HG03280 (cell line): ENCODE measurements around the gene IL1RAP.

Experiments
- ATAC-seq: cut with Tn5 transposase; IDR thresholded peaks from one replicate; pipeline ENCODE4 v1.9.1; 2021; ENCODE audit warnings: mild to moderate bottlenecking, moderate library complexity; ENCODE audit not compliant: unreplicated experiment

The IL1RAP gene

DNA sequence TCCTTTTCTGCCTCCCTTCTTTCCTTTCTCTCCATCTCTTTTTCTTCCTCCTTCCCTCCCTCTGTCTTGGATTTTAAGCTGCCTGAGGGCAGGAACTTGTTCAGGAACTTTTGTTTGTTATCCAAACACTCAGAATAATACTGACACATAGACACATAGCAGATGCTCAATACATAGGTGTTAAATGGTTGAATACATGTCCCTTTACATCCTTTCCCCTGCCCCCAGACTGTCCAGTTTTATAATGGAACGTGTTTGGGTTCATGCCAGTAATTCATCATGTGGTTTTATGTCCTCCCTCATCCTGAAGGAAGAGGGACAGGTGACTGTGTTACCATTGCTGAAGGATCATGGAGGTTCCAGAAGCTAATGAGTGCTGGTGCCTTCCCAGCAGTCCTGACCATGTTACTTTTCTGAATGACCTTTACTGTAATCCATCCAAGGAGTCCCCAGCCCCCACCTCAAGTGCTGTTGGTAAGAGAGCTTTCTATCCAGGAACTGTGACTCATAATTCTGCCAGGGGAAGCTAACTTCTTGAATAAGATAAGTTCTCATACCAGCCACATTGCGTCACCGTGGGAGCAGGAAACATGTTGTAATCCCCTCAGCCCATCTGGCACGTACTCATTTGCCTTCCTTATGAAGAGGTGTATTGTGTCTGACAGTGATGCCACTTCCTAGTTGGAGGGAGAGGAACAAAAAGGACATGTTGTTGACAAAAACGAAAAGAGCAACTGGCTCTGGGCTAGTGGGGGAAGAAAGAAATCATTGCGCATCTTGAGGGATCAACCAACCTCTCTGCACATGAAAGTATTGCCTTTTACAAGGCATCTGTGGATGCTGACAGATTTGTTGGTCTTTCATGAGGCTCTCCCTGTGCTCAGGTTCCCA is 52.4 kb downstream of the IL1RAP start:
- ATAC-seq, result no peak

GRCh38 chr3:190568036-190568435 is 54.2 kb downstream of the IL1RAP start:
- no peak for ATAC-seq

DNA sequence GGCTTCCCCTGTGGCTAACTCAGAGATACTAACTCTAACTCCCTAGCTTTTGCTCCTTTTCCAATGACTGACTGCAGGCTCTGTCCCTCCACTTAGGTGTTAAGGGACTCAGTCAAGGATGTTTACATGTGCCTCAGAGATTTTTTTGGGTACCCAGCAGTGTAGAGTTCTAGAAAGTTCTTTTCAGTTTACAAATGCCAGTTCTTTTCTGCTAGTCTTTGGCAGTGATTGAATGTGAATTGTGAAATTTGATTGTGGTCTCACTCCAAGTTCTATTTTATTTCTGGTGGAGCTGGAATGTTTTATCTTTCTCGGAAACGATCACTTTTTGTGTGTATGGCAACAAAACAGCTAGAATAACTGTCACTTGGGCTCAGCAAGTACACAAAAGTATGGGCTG is 60.6 kb downstream of the IL1RAP start:
- ATAC-seq, result no peak

DNA sequence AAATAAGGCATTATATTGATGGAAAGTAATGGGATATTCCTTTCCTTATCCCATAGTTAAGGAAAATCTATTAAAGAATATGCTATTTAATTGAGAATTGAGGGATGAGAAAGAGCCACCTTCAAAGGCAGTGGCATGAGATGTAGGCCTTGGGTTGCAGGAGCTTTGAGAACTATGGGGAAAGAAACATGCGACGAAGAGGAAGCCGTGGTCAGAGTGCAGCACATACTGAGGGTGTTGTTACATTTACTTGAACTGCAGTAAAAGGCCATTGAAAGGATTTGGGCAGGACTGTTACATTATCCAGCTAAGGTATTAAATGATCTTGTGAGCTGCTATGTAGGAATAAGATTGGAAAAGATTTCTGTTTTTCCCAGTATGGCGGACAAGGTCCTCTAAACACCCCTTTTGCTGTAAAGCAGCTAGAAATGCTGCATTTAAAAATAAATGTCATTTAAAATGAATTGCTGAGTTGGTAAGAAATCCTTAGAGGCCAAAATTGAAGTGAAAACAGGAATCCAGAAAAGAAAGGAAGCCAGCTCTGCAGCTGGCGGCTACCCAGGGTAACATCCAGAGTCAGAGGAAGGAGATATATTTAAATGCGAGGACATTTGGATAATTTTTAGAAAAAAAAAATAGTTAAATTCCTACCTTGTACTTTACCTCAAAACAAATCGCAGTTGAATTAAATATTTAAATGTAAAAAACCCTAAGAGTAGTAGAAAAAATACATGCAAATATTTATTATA is 61.7 kb downstream of the IL1RAP start:
- ATAC-seq, result no peak

DNA sequence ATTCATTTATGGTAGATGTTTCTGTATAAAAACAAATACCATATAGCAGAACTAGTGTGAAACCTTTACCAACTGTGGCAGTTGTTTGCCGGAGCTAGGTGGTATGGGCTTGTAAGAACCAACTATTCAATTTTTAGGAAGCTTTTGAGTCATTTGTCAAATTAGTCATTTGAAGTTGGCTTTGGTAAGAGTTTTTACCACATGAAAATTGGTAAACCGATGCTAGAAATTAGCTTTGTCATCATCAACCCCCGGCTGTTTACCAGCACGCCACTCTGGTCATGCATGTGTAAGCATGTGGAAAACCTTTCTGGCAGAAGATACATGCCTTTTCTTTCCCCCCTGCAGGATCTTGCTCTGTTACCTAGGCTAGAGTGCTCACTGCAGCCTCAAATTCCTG is 63.3 kb downstream of the IL1RAP start:
- no peak for ATAC-seq

DNA sequence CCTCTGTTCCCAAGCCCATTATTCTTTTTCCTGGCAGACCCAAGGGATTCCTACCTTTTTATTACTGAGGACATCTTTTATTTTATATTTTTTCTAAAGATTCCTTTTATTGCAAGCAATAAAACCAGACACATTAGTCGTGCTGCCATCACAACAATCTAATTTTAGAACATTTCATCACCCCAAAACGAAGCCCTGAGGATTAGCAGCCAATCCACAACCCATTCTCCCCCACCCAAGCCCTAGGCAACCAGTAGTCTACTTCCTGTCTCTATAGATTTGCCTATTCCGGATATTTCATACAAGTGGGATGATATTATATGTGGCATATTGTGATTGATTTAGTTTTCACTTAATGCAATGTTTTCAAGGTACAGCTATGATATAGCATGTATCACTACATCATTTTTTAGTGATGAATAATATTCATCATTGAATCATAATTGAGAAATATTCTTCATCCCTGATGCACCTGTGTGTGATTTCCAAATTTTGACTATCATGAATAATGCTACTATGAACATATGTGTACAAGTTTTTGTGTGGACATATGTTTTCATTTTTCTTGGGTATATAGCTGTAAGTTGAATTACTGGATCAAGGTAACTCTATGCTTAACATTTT is 65.7 kb downstream of the IL1RAP start:
- no peak for ATAC-seq

GRCh38 chr3:190580417-190580816 is 66.5 kb downstream of the IL1RAP start:
- ATAC-seq, result no peak

GRCh38 chr3:190581041-190581541 is 67.2 kb downstream of the IL1RAP start:
- no peak for ATAC-seq

GRCh38 chr3:190582667-190583066 is 68.8 kb downstream of the IL1RAP start:
- no peak for ATAC-seq

DNA sequence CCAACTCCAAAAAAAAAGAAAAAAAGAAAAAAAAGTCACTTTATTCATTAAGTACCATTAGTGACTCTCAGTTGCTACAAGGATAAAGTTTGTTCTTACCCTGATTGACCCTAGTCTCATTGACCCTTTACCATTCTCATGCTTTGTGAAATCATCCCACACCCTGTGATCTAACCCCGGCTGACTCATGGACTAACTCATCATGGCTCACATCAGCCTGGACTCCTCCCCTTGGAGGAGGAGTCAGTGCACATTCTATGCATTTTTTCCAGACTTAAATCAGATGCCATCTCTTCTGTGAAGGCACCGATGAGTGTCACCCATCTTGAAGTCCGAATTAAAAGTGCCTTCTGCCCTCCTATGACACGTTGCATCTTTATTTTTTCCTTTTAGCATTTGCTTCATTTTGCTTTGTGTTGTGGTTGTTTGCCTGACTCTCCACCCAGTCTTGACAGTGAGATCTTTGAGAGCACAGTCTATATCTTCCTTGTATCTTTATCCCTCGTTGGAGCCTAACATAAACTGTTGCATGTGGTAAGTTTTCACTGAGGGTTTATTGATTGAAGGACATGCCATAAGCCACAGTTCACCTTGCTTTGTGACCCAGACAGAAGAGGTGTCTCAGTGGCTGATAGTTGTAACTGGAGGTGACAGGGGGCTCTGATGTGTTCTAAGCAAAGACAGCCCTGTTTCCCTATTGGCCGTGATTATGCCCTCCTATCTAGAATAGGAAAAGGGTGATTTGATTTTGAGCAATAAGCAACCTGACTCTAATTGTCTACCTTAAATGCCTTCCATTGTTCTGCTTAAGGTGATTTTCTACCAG is 72.1 kb downstream of the IL1RAP start:
- peak; percentile 9 for ATAC-seq

GRCh38 chr3:190586631-190587011 is 72.7 kb downstream of the IL1RAP start:
- ATAC-seq, result peak; percentile 73

DNA sequence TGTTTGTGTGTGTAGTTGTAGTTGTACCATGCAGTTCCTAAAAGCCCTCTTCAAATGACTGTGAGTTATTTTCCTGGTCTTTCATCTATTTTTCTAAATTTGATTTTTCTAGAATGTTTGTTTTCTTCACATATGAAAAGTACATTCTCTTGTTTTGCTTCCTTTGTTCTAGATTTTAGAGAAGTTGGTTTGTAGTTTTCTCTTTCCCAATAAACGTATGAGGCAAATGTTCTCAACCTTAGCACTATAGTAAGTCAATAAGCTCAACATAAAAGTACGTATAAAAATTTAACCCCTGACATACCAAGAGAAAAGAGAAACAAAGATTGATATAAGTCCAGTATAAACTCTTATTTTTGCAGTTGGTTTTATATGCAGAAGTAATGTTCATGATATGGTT is 74.7 kb downstream of the IL1RAP start:
- ATAC-seq, result no peak

GRCh38 chr3:190589326-190589725 is 75.4 kb downstream of the IL1RAP start:
- no peak for ATAC-seq

DNA sequence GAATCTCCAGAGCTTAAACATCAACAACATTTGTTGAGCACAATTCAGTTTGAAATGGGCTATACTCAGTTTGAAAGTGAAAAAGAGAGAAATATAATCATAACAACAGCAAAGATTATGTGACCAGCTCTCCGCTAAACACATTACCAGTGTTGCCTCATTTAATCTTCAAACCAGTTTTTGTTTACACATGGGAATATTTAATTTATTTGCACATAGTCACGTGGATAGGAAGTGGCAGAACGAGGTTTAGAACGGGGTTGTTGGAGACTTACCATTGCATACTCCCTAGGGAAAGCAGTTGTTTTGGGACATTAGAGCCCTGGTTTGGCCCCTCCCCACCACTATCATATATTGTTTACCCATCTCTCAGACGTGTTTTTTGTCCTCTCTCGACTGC is 77.2 kb downstream of the IL1RAP start:
- no peak for ATAC-seq

DNA sequence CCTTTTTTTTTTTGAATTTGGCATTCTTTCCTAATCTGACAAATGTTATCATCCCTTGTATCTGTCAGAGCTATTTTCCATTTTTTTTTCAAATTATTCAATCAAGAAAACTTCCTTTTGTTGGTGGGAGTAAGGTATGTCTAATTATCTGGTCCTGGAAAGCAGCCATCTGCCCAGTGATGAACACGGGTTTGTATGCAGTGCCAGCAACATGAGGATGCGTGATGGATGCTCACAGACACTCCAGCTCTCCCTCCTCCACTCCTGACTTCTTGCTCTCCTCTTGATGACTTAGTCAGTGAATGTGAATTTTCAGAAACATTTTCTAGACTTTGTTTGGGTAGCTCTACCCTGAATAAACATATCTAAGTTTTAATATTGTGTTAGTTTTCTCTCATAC is 79.2 kb downstream of the IL1RAP start:
- no peak for ATAC-seq

GRCh38 chr3:190594171-190594570 is 80.3 kb downstream of the IL1RAP start:
- no peak for ATAC-seq

DNA sequence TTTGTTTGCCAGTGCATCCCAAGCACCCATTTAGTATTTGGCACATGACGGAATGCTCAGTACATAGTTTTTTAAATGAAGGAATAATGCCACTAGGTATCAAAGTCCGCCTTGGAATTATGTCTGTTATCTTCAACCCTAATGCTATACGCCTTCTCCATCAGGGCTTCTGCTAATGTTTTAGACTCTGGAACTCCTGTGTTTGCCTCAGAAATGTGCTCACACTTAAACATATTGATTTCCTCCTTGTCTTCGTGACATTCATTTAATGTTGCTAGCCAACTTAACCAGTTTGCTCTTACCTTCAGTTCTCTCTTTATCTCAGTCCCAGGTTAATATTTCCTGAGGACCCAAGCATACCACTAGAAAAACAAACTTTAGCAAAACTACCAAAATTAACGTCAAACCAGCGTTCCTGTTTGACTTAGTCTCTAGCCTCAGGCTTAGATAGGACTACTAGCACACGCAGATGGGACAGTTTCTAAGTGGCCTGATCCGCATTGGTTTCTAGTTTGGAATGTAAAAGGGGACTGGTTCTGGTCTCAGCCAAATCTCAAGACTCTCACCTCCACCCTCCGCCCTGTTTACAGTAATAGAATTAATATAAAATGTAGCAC is 81.4 kb downstream of the IL1RAP start:
- ATAC-seq, result no peak

- ATAC-seq, result no peak
Measured at GRCh38 chr3:190595807-190596206, 81.9 kb downstream of the IL1RAP start.

DNA sequence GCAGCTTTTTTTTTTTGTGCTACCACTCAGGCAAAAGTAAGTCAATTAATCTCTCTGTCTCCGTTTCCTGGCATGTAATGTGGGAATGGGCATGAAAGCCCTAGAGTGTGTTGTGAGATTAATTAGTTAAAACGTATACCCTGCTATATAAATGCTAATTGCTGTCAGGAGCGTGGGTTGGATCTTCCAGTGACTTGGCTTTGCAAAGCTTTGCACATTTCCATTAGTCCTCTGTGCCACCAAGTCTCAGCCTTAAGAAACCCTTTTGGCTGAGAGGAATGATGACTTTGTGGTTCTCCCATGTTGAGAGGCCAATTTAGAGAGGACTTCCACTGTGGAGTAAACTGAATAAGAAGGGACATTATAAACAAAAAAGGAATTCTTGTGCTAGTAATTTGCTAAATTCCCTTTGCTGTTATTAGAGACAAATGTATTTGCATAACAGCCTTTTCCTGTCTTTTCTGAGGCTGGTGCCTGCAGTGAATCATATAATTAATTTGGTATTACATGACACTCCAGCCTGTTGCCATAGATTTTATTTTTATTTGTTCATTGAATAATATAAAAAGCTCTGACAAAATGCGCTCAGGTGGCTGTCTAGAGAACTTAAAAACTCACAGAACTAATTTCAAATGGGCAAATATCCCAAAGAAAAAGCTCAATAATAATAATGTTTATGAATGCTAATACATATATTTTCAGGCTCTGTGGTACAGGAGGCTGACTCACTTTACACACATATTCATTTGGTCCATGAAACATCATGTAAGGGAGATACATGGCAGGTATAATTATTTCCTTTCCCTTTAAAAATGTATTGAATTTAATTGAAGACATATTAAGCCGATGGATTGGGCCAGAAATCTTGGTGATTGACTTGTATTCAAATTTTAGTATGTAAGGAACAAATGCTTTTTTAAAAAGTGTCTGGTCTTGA is 82.7 kb downstream of the IL1RAP start:
- ATAC-seq, result no peak
